HUES48 (cell line): ENCODE results near the gene SEPTIN1.

ENCODE experiments used
- H3K27ac ChIP-seq: one replicate; pipeline ENCODE4 v1.7.0; 2013; ENCODE audit warnings: low read depth, low read length, inconsistent platforms
- H3K27me3 ChIP-seq: 2 replicates; pipeline ENCODE4 v1.6.1; 2013; ENCODE audit warnings: mild to moderate bottlenecking, low read length; ENCODE audit not compliant: control insufficient read depth, insufficient read depth
- H3K36me3 ChIP-seq: 2 replicates; pipeline ENCODE4 v1.6.1; 2013; ENCODE audit warnings: low read length; ENCODE audit not compliant: control insufficient read depth, insufficient read depth
- H3K4me1 ChIP-seq: 2 replicates; pipeline ENCODE4 v1.6.1; 2013; ENCODE audit warnings: mild to moderate bottlenecking, low read length; ENCODE audit not compliant: control insufficient read depth, insufficient read depth
- H3K4me3 ChIP-seq: 2 replicates; pipeline ENCODE4 v1.5.1; 2013; ENCODE audit warnings: mild to moderate bottlenecking, low read depth, low read length
- H3K9ac ChIP-seq: 2 replicates; pipeline ENCODE4 v1.6.1; 2013; ENCODE audit warnings: mild to moderate bottlenecking, low read depth, low read length, moderate library complexity
- H3K9me3 ChIP-seq: 2 replicates; pipeline ENCODE4 v1.6.1; 2013; ENCODE audit warnings: low read length; ENCODE audit not compliant: control insufficient read depth, insufficient read depth

Gene SEPTIN1

GRCh38 chr16:30372038-30372712, 10.2 kb downstream of the SEPTIN1 start:
- Histone ChIP-seq H3K27ac (no peak overlapping the region), H3K4me1 (peaks cover 14% of the 10 kb centered on the region), H3K4me3 (no peak overlapping the region), H3K9ac (no peak overlapping the region), H3K27me3 (no peaks in the 10 kb centered on the region), H3K36me3 (no peaks in the 10 kb centered on the region), H3K9me3 (no peaks in the 10 kb centered on the region)

GRCh38 chr16:30371248-30371816, 11.0 kb downstream of the SEPTIN1 start:
- Histone ChIP-seq H3K36me3 (peaks cover 3% of the 10 kb centered on the region; the same call in 1 of the 2 replicates), H3K4me1 (peaks cover 11% of the 10 kb centered on the region; the same call in 1 of the 2 replicates), H3K9me3 (no peaks in the 10 kb centered on the region), H3K4me3 (peak overlapping the region; percentile 65), H3K27ac (peak overlapping the region; percentile 57), H3K9ac (no peak overlapping the region), H3K27me3 (no peaks in the 10 kb centered on the region)

- H3K4me1 ChIP-seq, result peaks cover 11% of the 10 kb centered on the region; the same call in 1 of the 2 replicates
- H3K9ac ChIP-seq, result no peak within 1 kb of the TSS; the same call in 1 of the 2 replicates
- no peaks in the 10 kb centered on the region for H3K27me3 ChIP-seq
- peak within 1 kb of the TSS; percentile 65 for H3K4me3 ChIP-seq
- H3K9me3 ChIP-seq, result no peaks in the 10 kb centered on the region
- peak within 1 kb of the TSS; percentile 57 for H3K27ac ChIP-seq
- H3K36me3 ChIP-seq, result peaks cover 4% of the 10 kb centered on the region; the same call in 1 of the 2 replicates
Measured at GRCh38 chr16:30370456-30371247, 11.7 kb downstream of the SEPTIN1 start, which contains the start of gene TBC1D10B. Gene TBC1D10B (minus strand): TSS chr16:30370494. CDS start chr16:30370183, 311 bp downstream.

GRCh38 chr16:30369938-30370455, 12.4 kb downstream of the SEPTIN1 start:
- peaks cover 11% of the 10 kb centered on the region; the same call in 1 of the 2 replicates for H3K4me1 ChIP-seq
- H3K9ac ChIP-seq, result no peak overlapping the region; the same call in 1 of the 2 replicates
- peak overlapping the region; percentile 44 for H3K27ac ChIP-seq
- H3K27me3 ChIP-seq, result no peaks in the 10 kb centered on the region
- H3K4me3 ChIP-seq, result peak overlapping the region; percentile 63
- no peaks in the 10 kb centered on the region for H3K9me3 ChIP-seq
- H3K36me3 ChIP-seq, result peaks cover 8% of the 10 kb centered on the region; the same call in 1 of the 2 replicates

DNA sequence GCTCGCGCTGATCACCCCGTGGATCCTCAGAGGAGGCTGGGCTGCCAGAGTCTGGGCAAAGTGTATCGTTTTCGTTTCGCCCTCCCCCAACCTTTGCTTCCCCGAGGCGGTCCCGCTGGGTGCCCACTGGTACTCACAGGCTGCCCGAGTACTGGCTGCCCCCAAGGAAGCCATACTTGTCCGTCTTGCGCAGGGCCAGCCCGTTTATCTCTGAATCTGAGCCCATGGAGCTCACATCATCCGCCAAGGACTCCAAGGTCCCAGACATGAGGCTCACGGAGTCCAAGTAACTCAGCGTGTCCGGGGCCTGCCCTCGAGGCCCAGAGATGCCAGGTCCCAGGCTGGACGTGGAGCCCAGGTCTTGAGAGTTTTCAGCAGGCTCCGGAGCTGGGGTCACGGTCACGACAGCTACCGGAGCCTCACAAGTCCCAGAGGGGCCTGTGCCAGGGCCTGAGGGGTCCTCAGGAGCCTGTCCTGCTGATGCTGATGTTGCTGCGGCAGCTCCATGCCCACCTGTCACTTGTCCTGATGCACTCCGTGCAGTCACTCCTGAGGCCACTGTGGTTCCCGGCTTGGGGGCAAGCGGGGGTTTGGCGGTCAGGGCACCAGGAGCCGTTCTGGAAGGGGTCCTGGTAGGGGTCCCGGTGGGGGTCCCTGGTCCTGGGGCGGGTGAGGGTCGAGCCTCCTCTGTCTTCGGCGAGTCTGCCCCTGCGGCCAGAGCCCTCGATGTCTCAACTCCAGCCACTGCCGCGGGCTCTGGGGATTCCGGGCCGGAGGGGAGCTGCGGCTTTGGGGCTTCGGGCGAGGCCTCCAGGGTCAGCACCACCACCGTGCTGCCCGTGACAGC, 13.0 kb downstream of the SEPTIN1 start:
- H3K27me3 ChIP-seq, result no peaks in the 10 kb centered on the region
- no peak overlapping the region; the same call in 1 of the 2 replicates for H3K9ac ChIP-seq
- no peaks in the 10 kb centered on the region for H3K9me3 ChIP-seq
- peaks cover 11% of the 10 kb centered on the region; the same call in 1 of the 2 replicates for H3K4me1 ChIP-seq
- peak overlapping the region; percentile 44 for H3K27ac ChIP-seq
- peak overlapping the region; percentile 63 for H3K4me3 ChIP-seq
- peaks cover 8% of the 10 kb centered on the region; the same call in 1 of the 2 replicates for H3K36me3 ChIP-seq

DNA sequence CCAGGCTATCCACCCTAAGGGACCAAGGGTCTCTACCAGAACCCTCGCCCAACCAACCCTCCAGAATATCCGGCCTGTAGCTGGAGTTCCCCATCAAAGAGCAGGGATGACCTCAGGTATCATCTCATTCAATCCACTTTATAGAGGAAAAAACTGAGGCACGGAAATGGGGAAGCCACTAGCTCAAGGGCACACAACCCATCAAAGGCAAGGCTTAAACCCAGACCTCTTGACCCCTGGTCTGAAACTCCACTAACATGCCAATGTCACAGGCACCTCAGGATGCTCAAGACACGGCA, 13.6 kb downstream of the SEPTIN1 start:
- Histone ChIP-seq H3K27ac (no peak overlapping the region), H3K4me1 (peaks cover 11% of the 10 kb centered on the region; the same call in 1 of the 2 replicates), H3K27me3 (no peaks in the 10 kb centered on the region), H3K9me3 (no peaks in the 10 kb centered on the region), H3K4me3 (peak overlapping the region; percentile 63), H3K36me3 (peaks cover 8% of the 10 kb centered on the region; the same call in 1 of the 2 replicates), H3K9ac (no peak overlapping the region)

GRCh38 chr16:30368122-30368791, 14.1 kb downstream of the SEPTIN1 start:
- Histone ChIP-seq H3K9ac (no peak overlapping the region), H3K27ac (no peak overlapping the region), H3K9me3 (no peaks in the 10 kb centered on the region), H3K27me3 (no peaks in the 10 kb centered on the region), H3K4me3 (peak overlapping the region; percentile 63), H3K36me3 (peaks cover 8% of the 10 kb centered on the region; the same call in 1 of the 2 replicates), H3K4me1 (peaks cover 11% of the 10 kb centered on the region; the same call in 1 of the 2 replicates)

GRCh38 chr16:30367349-30368009, 14.9 kb downstream of the SEPTIN1 start:
- Histone ChIP-seq H3K4me1 (peaks cover 11% of the 10 kb centered on the region; the same call in 1 of the 2 replicates), H3K9me3 (no peaks in the 10 kb centered on the region), H3K27ac (no peak overlapping the region), H3K9ac (no peak overlapping the region), H3K27me3 (no peaks in the 10 kb centered on the region), H3K36me3 (peaks cover 8% of the 10 kb centered on the region; the same call in 1 of the 2 replicates), H3K4me3 (no peak overlapping the region)

GRCh38 chr16:30366511-30366910, 15.8 kb downstream of the SEPTIN1 start:
- peaks cover 11% of the 10 kb centered on the region; the same call in 1 of the 2 replicates for H3K4me1 ChIP-seq
- no peaks in the 10 kb centered on the region for H3K27me3 ChIP-seq
- peaks cover 11% of the 10 kb centered on the region for H3K36me3 ChIP-seq
- no peak overlapping the region for H3K27ac ChIP-seq
- H3K4me3 ChIP-seq, result no peak overlapping the region
- no peak overlapping the region for H3K9ac ChIP-seq
- no peaks in the 10 kb centered on the region for H3K9me3 ChIP-seq
